NCI-H1930 (cell line): ENCODE results near the gene LAMA3.

Experiments
- DNase-seq, 2 experiments: peaks; one replicate each; lab custom pipeline; 2025; lab: John Stamatoyannopoulos, UW

Gene LAMA3

DNA sequence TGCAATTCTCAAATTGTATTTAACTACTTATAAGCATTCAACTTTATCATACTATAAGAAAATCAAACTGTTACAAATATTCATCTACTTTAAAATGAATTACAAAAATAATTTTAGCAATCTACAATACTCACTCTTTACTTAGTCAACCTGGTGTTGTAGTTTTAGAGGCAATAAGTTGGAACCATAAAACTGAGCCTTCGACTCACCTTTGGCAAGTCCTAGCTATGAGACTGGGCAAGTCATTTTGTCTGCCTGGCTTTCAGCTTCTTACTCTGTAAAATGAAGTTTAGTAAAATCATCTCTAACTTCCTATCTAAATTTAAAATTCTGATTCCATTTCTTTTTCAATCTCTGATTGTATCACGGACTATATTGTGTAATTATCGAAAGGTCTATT lies 161.0 kb downstream of the LAMA3 start:
- no peak for DNase-seq

GRCh38 chr18:23851470-23852002 lies 162.3 kb downstream of the LAMA3 start:
- no peak for DNase-seq

DNA sequence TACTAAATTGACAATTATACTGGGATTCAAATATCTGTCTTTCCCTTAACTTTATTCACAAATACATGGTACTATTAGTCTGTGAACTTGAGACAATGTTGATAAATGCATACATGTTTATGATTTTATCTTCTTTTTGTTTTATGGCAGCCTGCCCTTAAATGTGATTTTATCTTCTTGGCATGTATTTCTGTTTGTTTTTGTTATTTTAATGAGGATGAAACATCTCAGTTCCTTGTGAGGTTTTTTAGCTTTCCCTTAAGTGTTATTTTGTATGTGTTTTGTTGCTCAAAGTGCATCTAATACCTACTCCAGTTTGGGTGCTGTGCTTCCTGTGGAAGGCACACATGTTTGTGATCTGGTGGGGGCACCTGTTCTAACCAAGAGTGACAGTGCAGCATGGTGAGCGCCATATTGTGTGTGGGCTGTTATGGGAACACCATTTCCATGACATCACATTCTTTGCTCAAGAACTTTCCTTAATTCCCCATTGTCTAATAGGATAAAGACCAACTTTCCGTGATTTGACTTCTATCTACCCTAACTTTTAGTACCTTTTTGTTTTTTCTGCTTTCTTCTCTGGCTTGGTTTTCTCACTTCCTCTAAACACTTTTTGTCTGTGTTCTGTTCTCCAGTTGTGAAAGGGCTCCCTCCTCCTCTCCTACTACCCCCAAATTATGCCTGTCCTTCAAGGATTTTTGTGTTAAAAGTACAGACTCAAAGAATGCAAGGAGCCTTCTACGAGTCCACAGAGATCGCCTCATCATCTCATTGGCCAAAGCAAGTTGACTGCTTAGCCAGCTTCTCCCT lies 163.2 kb downstream of the LAMA3 start:
- no peak for DNase-seq

DNA sequence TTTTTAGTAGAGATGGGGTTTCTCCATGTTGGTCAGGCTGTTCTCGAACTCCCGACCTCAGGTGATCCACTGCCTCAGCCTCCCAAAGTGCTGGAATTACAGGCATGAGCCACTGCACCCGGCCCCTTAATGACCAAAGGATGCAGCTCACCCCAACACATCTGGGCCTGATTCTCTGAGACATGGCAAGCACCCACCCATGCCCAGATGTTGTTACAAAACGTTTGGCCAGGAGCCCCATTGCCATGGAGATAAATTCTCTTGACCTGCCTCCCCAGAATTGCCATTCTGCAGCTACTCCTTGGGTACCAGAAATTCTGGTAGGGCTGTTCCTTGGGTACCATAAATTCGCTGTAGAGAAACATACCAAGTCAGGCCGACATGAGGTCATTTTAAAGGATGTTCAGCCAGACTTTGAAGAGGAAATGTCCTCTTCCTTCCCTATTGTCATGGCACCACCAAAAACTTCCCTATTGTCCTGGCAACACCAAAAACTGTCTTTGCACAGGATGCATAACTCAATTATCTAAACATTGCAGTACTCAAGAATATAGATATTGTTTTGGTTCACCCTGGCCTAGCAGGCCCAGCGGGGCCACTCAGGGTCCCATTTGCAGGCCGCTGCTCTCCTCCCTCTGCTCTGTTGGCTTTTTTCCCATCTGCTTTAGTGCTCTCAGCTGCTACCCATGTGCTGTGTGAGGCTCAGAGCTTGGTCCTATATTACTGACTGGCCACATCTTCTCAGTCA lies 164.4 kb downstream of the LAMA3 start:
- DNase-seq, result no peak

DNA sequence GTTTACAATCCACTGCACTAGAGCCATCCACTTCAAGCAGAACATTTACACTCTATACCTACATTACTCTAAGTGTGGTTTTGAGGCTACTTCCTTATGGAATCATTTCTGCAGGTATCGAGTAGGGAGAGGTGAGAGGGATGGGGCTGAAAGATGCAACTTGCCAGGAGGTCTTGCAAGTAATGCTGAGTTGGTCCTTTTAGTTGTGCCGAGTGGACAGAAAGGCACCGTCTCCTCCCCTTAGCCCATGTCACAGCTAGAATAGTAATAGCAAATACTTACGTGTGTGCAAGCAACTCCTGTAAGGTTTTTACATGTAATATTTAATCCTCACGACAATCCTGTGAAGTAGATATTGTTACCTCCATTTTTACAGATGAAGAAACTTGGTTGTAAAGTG lies 166.5 kb downstream of the LAMA3 start:
- DNase-seq, result no peak

DNA sequence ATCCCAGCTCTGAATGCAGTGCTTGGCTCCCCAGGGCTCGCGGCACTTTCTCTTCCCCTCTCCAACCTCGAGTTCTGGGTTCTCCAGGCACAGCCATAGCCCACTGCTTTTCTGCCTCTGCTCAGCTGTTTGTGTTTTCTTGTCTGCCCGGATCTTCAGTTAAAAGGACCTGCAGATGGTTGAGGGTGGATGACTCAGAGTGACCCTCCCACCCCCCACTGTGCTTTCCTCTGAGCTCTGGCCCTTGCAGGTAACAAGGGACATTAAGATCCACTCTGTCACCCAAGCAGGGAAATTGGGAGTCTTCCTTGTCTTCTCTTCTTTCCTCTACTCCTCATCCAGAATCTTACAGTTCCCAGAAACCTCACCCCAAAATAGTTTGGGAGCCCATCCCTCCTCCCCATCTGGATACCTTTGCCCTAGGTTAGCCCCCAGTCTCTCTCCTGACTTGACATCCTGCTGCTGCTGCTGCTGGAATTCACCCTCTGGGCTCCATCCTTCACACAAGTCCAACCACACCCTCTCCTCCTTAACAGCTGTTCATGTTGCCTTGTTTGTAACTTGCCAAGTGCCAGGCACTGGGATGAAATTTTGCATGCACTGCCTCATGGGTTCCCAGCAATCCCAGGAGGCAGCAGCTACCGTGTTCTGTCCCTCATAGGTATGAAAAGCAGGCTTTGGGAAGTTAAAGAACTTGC lies 167.4 kb downstream of the LAMA3 start:
- no peak for DNase-seq

GRCh38 chr18:23857164-23857552 lies 167.9 kb downstream of the LAMA3 start:
- no peak for DNase-seq

- no peak for DNase-seq
Measured at GRCh38 chr18:23857756-23858155, 168.5 kb downstream of the LAMA3 start.

- DNase-seq, result no peak
Measured at GRCh38 chr18:23859466-23860336, 170.4 kb downstream of the LAMA3 start.

DNA sequence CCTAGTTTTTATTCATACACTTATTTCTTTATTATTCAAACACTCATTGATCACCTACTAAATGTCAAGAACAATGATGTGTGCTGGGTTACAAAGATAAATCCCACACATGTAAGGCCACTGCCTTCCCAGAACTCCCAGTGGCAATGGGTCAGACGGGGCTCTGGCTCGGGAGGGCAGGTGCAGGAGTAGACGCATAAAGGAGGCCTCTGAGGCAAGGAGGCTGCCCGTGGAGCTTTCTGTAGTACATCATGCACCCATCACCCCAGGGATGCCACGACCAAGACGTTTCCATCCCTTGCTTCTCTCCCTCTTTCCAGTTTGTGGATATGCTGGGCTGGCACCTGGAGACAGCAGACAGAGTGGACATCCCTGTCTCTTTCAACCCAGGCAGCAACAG lies 172.1 kb downstream of the LAMA3 start:
- DNase-seq, result no peak

DNA sequence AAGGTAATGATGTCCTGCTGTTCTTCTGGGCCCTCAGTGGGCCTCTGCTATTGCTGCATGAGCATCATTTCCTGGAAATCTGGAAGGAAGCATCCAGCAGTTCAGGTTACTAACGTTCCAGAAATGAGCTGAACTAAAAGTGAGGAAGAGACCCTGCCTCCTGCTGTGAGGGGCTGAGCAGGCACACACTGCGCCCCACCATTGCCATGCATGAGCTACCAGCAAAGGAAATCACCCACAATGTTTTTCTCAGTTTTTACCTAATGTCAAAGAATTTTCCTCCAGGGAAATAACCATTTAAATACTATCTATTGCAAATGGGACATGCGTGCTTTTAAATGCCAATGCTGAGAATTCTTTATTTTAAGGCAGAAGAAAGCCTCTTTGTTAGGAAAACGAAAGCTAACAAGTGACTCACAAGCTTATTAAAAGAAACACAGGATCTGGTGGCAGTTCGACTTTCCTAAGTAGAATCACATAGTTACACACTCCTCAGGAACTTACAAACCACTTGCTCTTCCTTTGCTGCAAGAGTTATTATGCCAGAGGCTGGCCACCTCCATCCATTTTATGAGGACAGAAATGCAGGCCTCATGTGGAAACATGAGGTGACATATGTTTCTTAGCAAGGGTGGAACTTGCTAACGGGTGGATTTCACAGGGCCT lies 172.7 kb downstream of the LAMA3 start:
- DNase-seq, result no peak

DNA sequence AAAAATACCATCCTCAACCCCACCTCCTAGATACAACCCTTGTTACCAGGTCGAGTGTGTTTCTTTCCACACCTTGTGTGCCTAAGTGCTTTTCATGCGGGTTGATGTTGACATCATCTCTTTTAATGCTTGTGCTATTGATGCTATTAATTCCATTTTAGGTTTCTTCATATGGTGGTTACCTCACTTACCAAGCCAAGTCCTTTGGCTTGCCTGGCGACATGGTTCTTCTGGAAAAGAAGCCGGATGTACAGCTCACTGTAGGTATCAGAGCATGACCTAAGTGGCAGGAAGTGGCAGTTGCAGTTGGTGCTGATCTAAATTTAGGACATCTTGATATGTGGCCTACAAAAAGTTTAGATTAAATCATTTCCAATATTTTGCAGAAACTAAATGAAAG lies 175.4 kb downstream of the LAMA3 start:
- no peak for DNase-seq

GRCh38 chr18:23867006-23867405 lies 177.8 kb downstream of the LAMA3 start:
- no peak for DNase-seq

GRCh38 chr18:23868136-23868785 lies 179.0 kb downstream of the LAMA3 start:
- DNase-seq, result no peak

DNA sequence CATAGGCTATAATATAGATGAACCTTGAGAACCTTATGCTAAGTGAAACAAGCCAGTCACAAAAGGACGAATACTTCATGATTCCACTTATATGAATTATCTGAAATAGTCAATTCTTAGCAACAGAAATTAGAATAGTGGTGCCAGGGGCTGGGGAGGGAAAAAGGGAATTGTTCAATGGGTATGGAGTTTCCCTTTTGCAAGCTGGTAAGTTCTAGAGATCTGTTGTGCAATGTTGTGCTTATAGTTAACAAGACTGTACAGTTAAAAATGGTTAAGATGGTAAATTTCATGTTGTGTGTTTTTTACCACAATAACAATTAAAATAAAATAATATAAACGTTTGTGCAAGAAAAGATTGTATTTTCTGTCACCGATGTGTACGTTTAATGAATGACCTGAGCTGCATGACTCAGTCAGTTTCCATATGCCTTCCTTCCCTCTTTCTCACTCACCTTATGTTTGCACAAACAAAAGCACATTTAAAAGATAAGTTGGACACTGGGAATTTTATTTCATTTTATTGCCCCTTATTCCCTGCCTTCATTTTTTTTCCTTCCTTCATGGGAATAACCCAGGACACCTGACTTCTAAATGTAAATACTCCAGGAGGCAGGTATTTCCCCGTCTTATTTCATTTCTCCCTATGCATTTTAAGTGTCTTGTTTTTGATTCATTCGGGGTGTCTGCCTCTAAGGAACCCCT lies 181.6 kb downstream of the LAMA3 start:
- DNase-seq, result no peak

GRCh38 chr18:23871410-23871809 lies 182.2 kb downstream of the LAMA3 start:
- peak in 1 of 2 experiments; percentile 34 for DNase-seq

GRCh38 chr18:23872701-23873550 lies 183.7 kb downstream of the LAMA3 start:
- no peak for DNase-seq

- no peak for DNase-seq
Measured at GRCh38 chr18:23875966-23876895, 187.0 kb downstream of the LAMA3 start.
